ENCODE measurements around the gene PPP3CA. TPM values are rescaled to one million over a fixed set of nuclear protein-coding genes. Genes with fewer than 3 reads are reported as not detected.

PPP3CA gene
- total and polyA plus RNA-seq, 2 of the 8 experiments (the other 6 are each of a cell fraction or from before 2014, with no cell fraction given), result 7.9 to 35.0 TPM

- no peak overlapping the region for H2BK120ac ChIP-seq (replicated peaks; ENCODE audit: low read depth, low read length)
- no peak overlapping the region for H4K8ac ChIP-seq (ENCODE audit: extremely low read depth, insufficient read depth, low read length)
- ChIA-PET POLR2A (ENCODE audit: partially characterized antibody) (no interaction called here), CTCF (ENCODE audit: partially characterized antibody) (interaction anchor here (1.1 to 1.3 kb wide), 3 partner anchors 12 to 656 kb away, joined by 3 to 4 read pairs (median 3); no protein-coding TSS in a partner anchor)
- no peak overlapping the region for H3K4ac ChIP-seq (replicated peaks; ENCODE audit: insufficient read length, low read depth, low read length)
- H2AFZ ChIP-seq (ENCODE audit: low read length), result no peak overlapping the region
- H3K23ac ChIP-seq (ENCODE audit: insufficient read length), result no peak overlapping the region
- no peaks in the 10 kb centered on the region for H3K36me3 ChIP-seq (ENCODE audit: control insufficient read depth in 2 of 4, insufficient read depth in 4 of 4, low read length in 3 of 4)
- H2AK5ac ChIP-seq (ENCODE audit: low read depth, low read length), result no peak overlapping the region
- no peaks in the 10 kb centered on the region for H3K79me1 ChIP-seq (ENCODE audit: low read depth, low read length)
- no peaks in the 10 kb centered on the region for H3K79me2 ChIP-seq (ENCODE audit: control insufficient read depth in 1 of 2, insufficient read depth in 2 of 2, low read length in 2 of 2)
- no peaks in the 10 kb centered on the region for H3K4me1 ChIP-seq (replicated peaks in 1 of 4; ENCODE audit: control insufficient read depth in 3 of 4, insufficient read depth in 4 of 4, low read length in 3 of 4)
- no peak overlapping the region for H2BK20ac ChIP-seq (ENCODE audit: low read length)
- DNase-seq (ENCODE audit: low read depth in 1 of 2, low spot score in 2 of 2), result no peak
- H2BK5ac ChIP-seq (ENCODE audit: low read depth, low read length), result no peak overlapping the region
- H3K9me3 ChIP-seq (ENCODE audit: insufficient read depth in 2 of 2, low read depth in 1 of 2, low read length in 1 of 2), result no peaks in the 10 kb centered on the region
- H3K4me3 ChIP-seq (ENCODE audit: extremely low read depth in 1 of 4, insufficient read depth in 2 of 4, low read depth in 3 of 4, low read length in 4 of 4), result no peak overlapping the region
- H4K5ac ChIP-seq (ENCODE audit: insufficient read length, low read depth, low read length), result no peak overlapping the region
- no peak overlapping the region for H3K9ac ChIP-seq (replicated peaks in 1 of 4; ENCODE audit: extremely low read depth in 1 of 4, low read depth in 3 of 4, low read length in 3 of 4)
- H4K91ac ChIP-seq (replicated peaks; ENCODE audit: insufficient read length, low read length), result no peak overlapping the region
- no peak overlapping the region for H3K27ac ChIP-seq (ENCODE audit: low read depth, low read length)
- FAIRE-seq, result no peak
- H2BK15ac ChIP-seq (ENCODE audit: low read length), result no peak overlapping the region
- no peaks in the 10 kb centered on the region for H3K23me2 ChIP-seq (ENCODE audit: low read depth, low read length)
- H2BK12ac ChIP-seq (ENCODE audit: low read depth, low read length), result no peak overlapping the region
- TF ChIP-seq JUN (IDR thresholded peaks at IDR 0.05; ENCODE audit: low read depth, low read length) (no peak), SIX5 (IDR thresholded peaks at IDR 0.05; ENCODE audit: low read depth, low read length) (no peak), POLR2AphosphoS5 (IDR thresholded peaks at IDR 0.05; ENCODE audit: low read depth, low read length) (no peak), BRCA1 (IDR thresholded peaks at IDR 0.05; ENCODE audit: low read depth, low read length) (no peak), JUND (IDR thresholded peaks at IDR 0.05; ENCODE audit: low read length) (no peak), SP4 (IDR thresholded peaks at IDR 0.05; ENCODE audit: low read length) (no peak), GTF2F1 (IDR thresholded peaks at IDR 0.05; ENCODE audit: borderline replicate concordance, low read depth, low read length) (no peak), FOSL1 (IDR thresholded peaks at IDR 0.05; ENCODE audit: insufficient read depth, low read depth, low read length) (no peak), RFX5 (IDR thresholded peaks at IDR 0.05; ENCODE audit: borderline replicate concordance, low read depth, low read length) (no peak), RNF2 (IDR thresholded peaks at IDR 0.05; ENCODE audit: borderline replicate concordance, low read depth, low read length, missing control alignments, poor library complexity, severe bottlenecking) (no peak), SUZ12 (IDR thresholded peaks at IDR 0.05; ENCODE audit: low read length) (no peak)
- no peak overlapping the region for H3K14ac ChIP-seq (ENCODE audit: insufficient read length)
- no peak overlapping the region for H3K56ac ChIP-seq (replicated peaks; ENCODE audit: insufficient read length, low read depth, low read length)
- H4K20me1 ChIP-seq (replicated peaks in 1 of 2; ENCODE audit: control insufficient read depth in 1 of 2, insufficient read depth in 2 of 2, low read length in 2 of 2), result no peaks in the 10 kb centered on the region
- no peak overlapping the region for H3K18ac ChIP-seq (ENCODE audit: extremely low read depth, low read length)
- no peak overlapping the region for H3K4me2 ChIP-seq (ENCODE audit: insufficient read depth in 1 of 2, low read depth in 2 of 2, low read length in 2 of 2)
- no peaks in the 10 kb centered on the region for H3K27me3 ChIP-seq (replicated peaks in 1 of 4; ENCODE audit: control insufficient read depth in 3 of 4, extremely low read depth in 1 of 4, insufficient read depth in 3 of 4, low read length in 3 of 4)
- 100% methylated on average over 2 of the region's 2 CpGs; no CpG with 5 or more reads in 1 of the 2 experiments for WGBS, 2 experiments (ENCODE audit: extremely low coverage in 1 of 2, insufficient coverage in 1 of 2, insufficient read length in 1 of 2, insufficient replicate concordance in 2 of 2, low coverage in 1 of 2, low lambda C conversion rate in 2 of 2, missing lambda C conversion rate in 1 of 2)
Observed at GRCh38 chr4:101074326-101074725, 273.0 kb downstream of the PPP3CA start.

Measured in H1 (cell line).